D341Med (cell line): ENCODE data around the gene DHX16.
A peak's percentile ranks its signal among the peaks of the same experiment; 100 is the strongest.

Source experiments
- DNase-seq: peaks from one replicate; pipeline ENCODE4 v3.0.0; 2012; ENCODE audit warnings: low spot score

DHX16 gene

GRCh38 chr6:30691208-30691847 lies 18.5 kb upstream of the DHX16 start:
- peak; percentile 70 for DNase-seq

- DNase-seq, result peak; percentile 94
These were observed 17.8 kb upstream of the DHX16 start, which contains the start of gene NRM for GRCh38 chr6:30690403-30691207. TSS of gene NRM (minus strand) at chr6:30690984. CDS start at chr6:30690974, 10 bp downstream.

DNA sequence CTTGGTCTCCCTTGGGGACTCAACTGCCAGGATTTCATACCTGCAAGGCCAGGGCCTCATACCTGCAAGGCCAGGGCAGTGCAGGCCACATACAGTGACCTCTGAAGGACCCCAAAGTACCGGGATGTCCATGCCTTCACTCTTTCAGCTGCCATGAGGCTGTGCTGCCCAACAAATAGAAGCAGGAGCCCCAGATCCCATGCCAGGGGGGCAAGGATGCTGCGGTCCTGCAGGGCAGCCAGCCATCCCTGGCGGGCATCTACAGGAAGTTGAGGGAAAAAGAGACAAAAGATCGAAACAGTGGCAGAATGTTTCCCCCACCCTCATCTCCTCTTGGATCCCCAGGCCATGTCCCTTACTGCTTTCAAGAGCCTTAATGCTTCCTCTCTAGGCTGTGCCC lies 17.2 kb upstream of the DHX16 start:
- DNase-seq, result no peak

DNA sequence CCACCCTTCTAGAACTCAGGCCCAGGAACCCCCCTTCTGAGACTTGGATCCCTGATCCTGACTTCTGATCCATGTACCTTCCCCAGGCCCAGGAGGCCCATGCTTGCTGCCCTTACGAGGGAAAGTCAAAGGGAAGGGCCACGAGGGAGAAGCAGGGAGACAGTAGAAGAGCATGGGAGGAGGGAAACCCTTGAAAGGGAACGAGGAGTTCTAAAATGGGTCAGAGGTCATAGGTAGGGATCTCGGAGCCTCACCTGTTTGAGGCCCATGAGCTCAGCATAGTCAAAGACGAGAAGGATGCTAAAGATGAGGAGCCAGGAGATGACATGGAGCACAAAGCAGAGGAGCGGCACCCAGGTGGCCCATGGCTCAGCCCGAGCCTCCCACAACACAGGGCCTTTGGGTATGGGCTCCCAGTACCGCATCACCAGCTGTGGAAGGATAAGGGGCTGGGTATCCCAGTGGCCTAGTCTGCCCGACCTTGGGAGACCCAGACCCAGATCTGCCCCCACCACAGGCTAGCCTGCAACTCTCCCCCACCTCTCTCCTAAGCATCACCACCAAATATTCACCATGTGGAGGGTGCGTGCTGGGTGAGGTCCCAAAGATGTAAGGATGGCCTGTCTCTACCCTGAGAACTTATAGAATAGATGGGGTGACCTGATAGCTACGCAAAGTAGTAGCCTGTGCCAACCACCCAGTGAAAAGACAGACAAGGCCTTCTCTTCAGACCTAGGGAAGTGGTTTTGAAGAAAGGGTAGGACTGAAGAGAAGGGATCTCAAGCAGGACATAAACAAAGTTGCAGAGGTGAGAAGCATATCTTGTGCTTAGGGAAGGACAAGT lies 16.4 kb upstream of the DHX16 start:
- DNase-seq, result no peak

DNA sequence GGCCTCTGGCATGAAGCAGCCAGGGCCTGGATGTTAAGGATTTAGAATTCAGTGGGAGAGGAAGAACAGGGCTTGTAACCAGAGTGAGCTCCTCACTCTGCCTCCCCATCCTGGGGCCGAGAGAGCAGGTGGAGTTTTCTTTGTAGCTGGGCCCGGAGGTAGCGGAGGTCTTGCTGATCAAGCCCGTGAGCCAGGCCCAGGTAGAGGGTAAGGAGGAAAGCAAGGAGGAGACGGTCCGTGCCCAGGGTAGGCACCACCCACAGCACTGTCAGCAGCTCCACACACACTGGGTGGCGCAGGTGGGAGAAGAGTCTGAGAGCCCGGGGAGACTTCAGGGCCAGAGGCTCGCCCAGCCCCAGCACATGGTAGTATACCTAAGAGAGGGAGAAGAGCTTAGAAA lies 15.8 kb upstream of the DHX16 start:
- no peak for DNase-seq

DNA sequence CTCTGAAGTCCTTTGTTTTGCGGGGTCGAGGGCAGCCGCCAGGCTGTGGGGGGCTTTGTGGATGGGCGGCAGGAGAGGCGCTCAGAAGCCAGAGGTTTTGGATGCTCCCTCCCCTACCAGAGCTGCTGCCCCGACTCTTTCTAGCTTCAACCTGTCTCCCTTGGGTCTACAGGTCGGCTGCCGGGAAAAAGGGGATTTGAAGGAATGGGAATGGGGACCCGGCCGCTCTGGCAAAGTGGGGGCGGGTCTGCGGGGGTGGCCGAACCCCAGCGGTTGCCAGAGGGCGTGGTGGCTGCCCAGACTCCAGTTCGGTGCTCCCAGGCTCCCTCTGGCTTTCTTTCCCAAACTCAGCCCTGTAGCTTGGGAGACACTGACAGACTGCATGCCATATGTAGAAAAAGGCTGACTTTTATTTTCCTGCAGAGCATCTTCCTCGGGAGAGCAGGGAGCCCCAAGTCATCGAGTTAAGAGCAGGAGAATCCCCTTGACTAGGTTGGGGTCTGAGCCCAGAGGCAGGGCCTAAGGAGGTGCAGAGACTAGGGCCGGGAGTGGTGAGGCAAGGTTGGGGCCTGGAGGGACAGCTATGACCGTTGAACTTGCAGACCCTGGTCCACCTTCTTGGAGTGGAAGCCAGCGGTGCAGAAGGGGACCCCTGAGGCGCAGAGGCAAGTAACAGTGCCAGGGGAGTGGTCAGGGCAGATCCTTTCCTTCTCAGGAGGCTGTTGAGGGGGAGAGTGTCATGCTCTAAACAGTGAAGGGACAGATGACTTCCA lies 15.0 kb upstream of the DHX16 start:
- DNase-seq, result no peak

- DNase-seq, result peak; percentile 88
These were observed 14.3 kb upstream of the DHX16 start for GRCh38 chr6:30686908-30687658.

DNA sequence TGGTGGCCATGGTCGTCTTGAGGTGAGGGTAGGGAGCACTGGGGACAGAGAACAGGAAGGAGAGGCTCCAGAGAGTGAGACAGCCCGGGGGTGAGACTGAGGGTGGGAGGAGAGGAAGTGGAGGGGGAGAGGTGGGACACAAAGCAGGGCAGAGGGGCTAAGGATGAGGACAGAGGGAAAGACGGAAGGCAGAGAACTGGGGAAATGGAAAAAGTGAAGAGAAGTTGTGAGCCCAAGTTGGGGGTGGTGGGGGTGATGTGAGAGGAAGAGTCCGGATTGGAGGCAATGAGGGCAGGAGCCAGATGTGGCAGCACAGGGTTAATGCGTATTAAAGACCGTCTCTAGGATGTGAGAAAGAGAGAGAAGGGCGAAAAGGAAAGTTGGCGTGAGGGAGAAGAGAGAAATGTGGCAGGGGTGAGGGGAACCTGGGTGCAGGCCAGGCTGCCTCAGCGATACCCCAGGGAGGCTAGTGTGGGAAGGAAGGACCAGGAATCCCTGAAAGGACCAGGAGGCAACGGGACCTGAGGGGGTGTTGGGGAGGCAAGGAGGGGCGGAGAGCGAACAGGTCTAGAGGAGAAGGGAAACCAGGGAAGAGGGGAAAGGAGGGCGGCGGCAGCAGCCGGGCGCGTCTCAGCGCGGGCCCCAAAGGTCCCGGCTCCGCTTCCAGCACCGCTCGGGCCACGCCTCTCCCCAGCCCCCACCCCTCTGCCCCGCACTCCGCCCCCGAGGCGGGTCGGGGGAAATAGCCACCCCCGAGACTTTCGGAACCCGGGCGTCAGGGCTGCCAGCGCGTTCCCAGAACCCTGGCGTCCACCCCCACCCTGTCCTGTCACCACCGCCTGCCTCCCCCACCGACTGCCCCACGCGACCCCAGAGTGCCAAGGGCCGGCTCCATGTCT lies 13.5 kb upstream of the DHX16 start, which contains the start of gene PPP1R18:
TSS of gene PPP1R18 (minus strand) at position 637 of the 899 bp plus-strand sequence. CDS start at position 10, 627 bp downstream.
- peak; percentile 74 for DNase-seq

- DNase-seq, result no peak
These were observed 12.6 kb upstream of the DHX16 start for GRCh38 chr6:30685157-30686008.

DNA sequence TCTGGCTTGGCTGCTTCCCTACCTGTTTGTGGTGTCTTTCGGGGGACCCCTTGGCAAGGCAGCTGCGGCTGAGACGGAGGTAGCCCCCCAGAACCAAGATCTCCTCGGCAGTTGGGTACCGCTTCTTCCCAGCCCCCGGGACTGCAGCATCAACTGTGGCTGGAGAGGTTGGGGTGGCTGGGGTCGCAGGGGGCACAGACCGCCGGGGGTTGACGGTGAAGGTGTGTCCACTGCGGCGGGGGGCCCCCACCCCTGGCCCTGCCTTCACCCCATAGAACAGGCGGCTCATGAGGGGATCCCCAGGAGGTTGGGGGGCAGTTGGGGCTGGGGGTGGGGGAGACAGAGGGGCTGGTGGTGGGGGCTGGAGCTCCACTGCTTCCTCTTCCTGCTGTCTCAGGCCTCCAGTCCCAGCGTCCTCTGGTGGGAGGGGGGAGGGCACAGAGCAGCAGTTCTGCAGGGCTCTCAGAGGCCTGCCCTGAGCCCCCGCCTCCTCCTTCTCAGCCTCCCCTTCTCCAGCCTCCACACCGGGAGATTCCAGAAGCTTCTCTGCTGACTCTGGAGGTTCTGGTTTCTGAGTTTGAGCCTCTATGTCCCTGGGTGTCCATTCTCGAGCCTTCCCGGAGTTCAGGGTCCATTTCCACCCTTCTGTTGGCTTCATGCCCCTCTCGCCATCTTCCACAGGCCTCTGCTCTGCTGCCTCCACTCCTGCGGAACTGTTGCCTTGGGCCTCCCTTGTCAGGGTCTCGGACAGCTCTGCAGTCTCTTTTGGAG lies 11.8 kb upstream of the DHX16 start:
- DNase-seq, result no peak

DNA sequence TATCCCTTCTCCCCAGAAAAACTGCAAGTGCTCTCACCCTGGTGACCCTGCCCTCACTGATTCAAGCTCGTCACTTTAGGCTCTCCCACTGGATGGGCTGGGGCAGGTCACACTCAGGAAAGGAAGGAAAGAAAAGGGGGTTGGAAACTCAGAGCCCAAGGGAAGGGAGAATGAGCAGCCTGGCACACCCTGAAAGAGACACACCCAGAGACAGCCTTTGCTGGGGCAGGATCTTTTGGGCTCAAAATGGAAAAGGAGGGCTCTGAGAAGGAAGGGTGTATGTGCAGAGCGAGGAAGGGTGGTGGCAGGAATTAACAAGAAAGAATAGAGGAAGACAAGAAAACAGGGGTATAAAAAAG lies 11.2 kb upstream of the DHX16 start:
- DNase-seq, result no peak

DNA sequence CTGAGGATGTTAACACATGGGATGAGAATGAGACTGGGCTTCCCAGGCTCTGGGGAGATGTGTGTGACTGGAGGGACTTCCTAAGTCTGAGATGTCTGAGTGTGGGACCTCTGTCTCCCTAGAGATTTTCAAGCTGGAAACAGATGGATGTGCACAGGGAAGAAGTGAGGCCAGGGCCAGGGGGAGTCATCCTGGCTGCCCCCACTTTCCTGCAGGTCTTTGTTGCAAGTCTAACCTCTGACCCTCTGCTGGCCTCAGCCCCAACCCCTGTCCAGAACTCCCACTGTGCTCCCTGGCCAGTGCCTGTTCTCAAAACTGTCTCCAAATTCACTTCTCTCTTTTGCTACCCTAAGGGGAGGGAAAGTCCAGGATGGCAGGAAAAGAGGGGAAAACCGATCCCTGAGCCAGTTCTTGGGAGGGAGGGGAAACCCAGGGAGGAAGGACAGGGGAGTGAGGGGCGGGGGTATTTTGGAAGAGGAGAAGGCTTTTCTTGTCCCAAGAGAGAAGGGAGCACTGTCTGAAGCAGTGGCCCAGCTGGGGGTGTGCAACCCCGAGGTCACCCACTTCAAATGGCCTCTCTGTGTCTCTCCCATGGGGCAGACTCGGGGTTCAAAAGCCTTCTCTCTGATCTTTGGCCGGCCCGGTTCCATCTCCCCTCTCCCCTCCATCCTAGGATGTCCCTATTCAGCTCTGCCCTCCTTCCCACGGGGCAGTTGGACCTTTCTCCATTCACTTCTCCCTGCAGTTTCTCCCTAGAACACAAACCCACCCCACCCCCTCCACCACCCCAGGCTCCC lies 10.6 kb upstream of the DHX16 start:
- DNase-seq, result no peak

DNA sequence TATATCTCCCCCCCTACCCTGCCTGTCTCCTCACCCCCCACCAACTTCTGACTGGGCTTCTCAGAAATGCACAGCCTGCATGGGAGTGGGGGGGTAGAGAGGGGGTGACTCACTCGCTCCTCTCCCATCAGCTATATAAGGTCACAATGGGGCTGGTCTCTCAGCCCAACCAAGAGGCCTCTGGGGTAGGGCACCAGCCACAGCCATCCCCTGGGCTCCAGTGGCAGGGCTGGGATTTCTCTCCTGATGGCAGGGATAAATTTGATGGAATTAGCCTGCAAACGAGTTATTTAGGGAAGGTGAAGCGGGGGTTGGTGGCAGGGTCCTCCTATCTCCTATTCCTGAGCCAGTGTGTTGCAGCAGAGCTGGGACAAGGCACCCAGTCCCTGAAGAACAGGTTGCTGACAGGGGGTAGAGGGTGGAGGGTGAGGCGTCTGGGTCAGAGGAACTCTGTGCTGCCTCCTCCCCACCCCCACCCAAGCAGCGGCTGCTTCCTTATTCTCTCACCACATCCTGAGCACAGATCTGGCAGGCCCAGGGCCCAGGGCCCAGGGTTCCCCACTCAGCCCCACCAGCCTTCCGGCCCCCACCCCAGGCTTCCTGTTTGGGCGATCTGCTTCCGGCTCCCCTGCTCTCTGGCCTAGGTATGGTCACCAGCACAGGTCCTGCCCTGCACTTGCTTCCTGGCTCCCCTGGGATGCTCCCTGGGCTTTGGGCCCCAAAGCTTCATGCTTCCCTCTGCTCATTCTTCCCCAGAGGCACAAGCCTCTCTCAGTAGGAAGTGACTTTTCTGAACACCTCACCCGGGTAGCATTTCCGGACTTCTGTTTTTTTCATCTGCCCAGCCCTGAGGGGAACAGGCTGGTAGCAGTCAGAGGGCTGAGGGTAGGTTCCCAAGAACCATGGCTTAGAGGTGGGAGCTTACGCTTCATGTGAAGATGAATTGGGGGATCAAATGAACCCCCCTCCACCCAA lies 9.6 kb upstream of the DHX16 start:
- no peak for DNase-seq

- DNase-seq, result no peak
These were observed 8.9 kb upstream of the DHX16 start for GRCh38 chr6:30681766-30682142.

DNA sequence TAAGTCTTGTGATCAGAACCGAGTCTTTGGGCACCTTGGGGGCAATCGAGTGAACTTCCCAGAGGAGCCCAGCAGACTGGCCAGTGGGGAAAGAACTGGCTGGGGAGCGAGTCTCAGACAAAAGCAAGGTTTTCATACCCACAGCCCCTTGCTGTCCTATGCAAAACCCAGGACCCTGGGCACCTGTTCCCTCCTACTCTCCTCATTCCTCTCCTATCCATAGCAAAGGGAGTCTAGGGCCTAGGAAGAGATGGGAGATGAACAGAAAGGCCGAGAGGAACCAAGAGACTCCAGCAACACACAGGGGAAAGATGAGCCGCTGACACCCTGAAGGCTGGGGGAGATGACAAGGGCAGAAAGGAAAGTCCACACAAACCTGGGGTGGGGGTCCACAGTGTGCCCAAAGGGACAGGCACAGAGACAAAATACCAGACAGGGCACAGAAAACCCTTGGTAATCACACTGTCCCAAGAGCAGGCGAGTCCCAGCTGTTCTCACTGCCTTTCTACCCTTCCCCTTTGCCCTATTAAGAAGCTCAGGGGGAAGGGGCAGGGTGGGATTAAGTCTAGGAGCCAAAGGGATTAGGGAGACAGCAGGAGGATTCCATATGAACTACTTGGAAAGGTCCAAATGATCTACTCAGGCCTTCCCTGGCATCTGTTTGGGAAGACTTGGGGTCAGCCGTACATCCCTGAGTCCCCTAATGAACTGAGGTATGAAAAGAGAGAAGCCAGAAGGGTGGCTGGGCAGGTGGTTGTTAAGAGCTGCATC lies 7.1 kb upstream of the DHX16 start:
- no peak for DNase-seq
